ENCODE data around the gene CSNK1A1L. TPM values are rescaled to one million over a fixed set of nuclear protein-coding genes. Genes with fewer than 3 reads are reported as not detected.

CSNK1A1L gene
- total RNA-seq, 1 experiment from 2014 or later, result not detected

- H3K9me2 ChIP-seq (ENCODE audit: insufficient read depth), result no peaks in the 10 kb centered on the region
- no peaks in the 10 kb centered on the region for H3K9me3 ChIP-seq (ENCODE audit: control insufficient read depth in 1 of 2, insufficient read depth in 1 of 2, low read depth in 1 of 2, low read length in 2 of 2)
- H3K4me2 ChIP-seq (ENCODE audit: low read length), result no peak overlapping the region
- POLR2A ChIA-PET, result no interaction called here
- intact Hi-C loops (cut with micrococcal nuclease), result no loop called here
- H3K27ac ChIP-seq (ENCODE audit: low read depth, low read length), result no peak overlapping the region
- CTCF ChIA-PET, result no interaction called here
- RAD21 ChIA-PET (ENCODE audit: low non-redundant PET in 1 of 2, low total read pairs in 2 of 2, uncharacterized antibody in 2 of 2, unreplicated experiment in 2 of 2), result no interaction called here
- H3K4me3 ChIP-seq (replicated peaks in 1 of 2; ENCODE audit: low read depth in 1 of 2, low read length in 2 of 2), result no peak overlapping the region
- H2AFZ ChIP-seq (ENCODE audit: low read depth, low read length, poor library complexity, severe bottlenecking), result no peak overlapping the region
- no peaks in the 10 kb centered on the region for H4K20me1 ChIP-seq (ENCODE audit: insufficient read depth)
- no peaks in the 10 kb centered on the region for H3K27me3 ChIP-seq (ENCODE audit: insufficient read depth, low read length)
- DNase-seq (ENCODE audit: low read depth, low spot score), result no peak
- no peaks in the 10 kb centered on the region for H3K36me3 ChIP-seq (ENCODE audit: control insufficient read depth in 1 of 2, insufficient read depth in 2 of 2, low read length in 2 of 2)
- H3K79me2 ChIP-seq (ENCODE audit: insufficient read depth, low read length), result no peaks in the 10 kb centered on the region
- ATAC-seq, result no peak
- H3K9ac ChIP-seq (ENCODE audit: low read length), result no peak overlapping the region
- TF ChIP-seq TCF7L2 (IDR thresholded peaks at IDR 0.05; ENCODE audit: borderline replicate concordance, extremely low read depth, insufficient read depth, insufficient read length) (no peak), SP1 (IDR thresholded peaks at IDR 0.05; ENCODE audit: low read depth) (no peak), EZH2 (IDR thresholded peaks at IDR 0.05) (no peak), SIN3A (IDR thresholded peaks at IDR 0.05; ENCODE audit: low read depth) (no peak), ZBTB33 (IDR thresholded peaks at IDR 0.05; ENCODE audit: extremely low read depth, insufficient replicate concordance, low read length) (no peak), POLR2A (IDR thresholded peaks at IDR 0.05; ENCODE audit: borderline replicate concordance, extremely low read depth, insufficient read depth, insufficient read length) (no peak)
- no peaks in the 10 kb centered on the region for H3K4me1 ChIP-seq (ENCODE audit: control insufficient read depth in 1 of 2, insufficient read depth in 2 of 2, low read length in 2 of 2)
- no TSS peak for BruUV-seq (replicated peaks)
Observed at GRCh38 chr13:37136187-37136586, 30.7 kb upstream of the CSNK1A1L start.

GRCh38 chr13:37134411-37135041 is 29.1 kb upstream of the CSNK1A1L start:
- intact Hi-C loops (cut with micrococcal nuclease), result no loop called here
- no peak for DNase-seq (ENCODE audit: low read depth, low spot score)
- Histone ChIP-seq H3K36me3 (ENCODE audit: control insufficient read depth in 1 of 2, insufficient read depth in 2 of 2, low read length in 2 of 2) (no peaks in the 10 kb centered on the region), H3K4me3 (replicated peaks in 1 of 2; ENCODE audit: low read depth in 1 of 2, low read length in 2 of 2) (no peak overlapping the region), H2AFZ (ENCODE audit: low read depth, low read length, poor library complexity, severe bottlenecking) (no peak overlapping the region), H3K9me3 (ENCODE audit: control insufficient read depth in 1 of 2, insufficient read depth in 1 of 2, low read depth in 1 of 2, low read length in 2 of 2) (no peaks in the 10 kb centered on the region), H3K4me2 (ENCODE audit: low read length) (no peak overlapping the region), H4K20me1 (ENCODE audit: insufficient read depth) (no peaks in the 10 kb centered on the region), H3K27ac (ENCODE audit: low read depth, low read length) (no peak overlapping the region), H3K27me3 (ENCODE audit: insufficient read depth, low read length) (no peaks in the 10 kb centered on the region), H3K9ac (ENCODE audit: low read length) (no peak overlapping the region), H3K4me1 (ENCODE audit: control insufficient read depth in 1 of 2, insufficient read depth in 2 of 2, low read length in 2 of 2) (no peaks in the 10 kb centered on the region), H3K79me2 (ENCODE audit: insufficient read depth, low read length) (no peaks in the 10 kb centered on the region), H3K9me2 (ENCODE audit: insufficient read depth) (no peaks in the 10 kb centered on the region)
- ChIA-PET POLR2A (no interaction called here), RAD21 (ENCODE audit: low non-redundant PET in 1 of 2, low total read pairs in 2 of 2, uncharacterized antibody in 2 of 2, unreplicated experiment in 2 of 2) (no interaction called here), CTCF (no interaction called here)
- BruUV-seq (replicated peaks), result no TSS peak
- no peak for TF ChIP-seq SRF (IDR thresholded peaks at IDR 0.05; ENCODE audit: low read depth)
- TF ChIP-seq SP1 (IDR thresholded peaks at IDR 0.05; ENCODE audit: low read depth), result no peak
- no peak for TF ChIP-seq TCF7L2 (IDR thresholded peaks at IDR 0.05; ENCODE audit: borderline replicate concordance, extremely low read depth, insufficient read depth, insufficient read length)
- no peak for TF ChIP-seq EGR1 (IDR thresholded peaks at IDR 0.05; ENCODE audit: low read depth)
- TF ChIP-seq ATF3 (IDR thresholded peaks at IDR 0.05), result no peak
- TF ChIP-seq EZH2phosphoT487 (IDR thresholded peaks at IDR 0.05; ENCODE audit: borderline replicate concordance), result no peak
- ATAC-seq, result no peak
